IMR-90 (cell line): ENCODE results near the gene HYAL2. TPM values are rescaled to one million over a fixed set of nuclear protein-coding genes. Genes with fewer than 3 reads are reported as not detected.
A peak's percentile ranks its signal among the peaks of the same experiment; 100 is the strongest.

Experiments
- ATAC-seq: fragments of 200-7000 bp; cut with Tn5 transposase; 2 replicates; pipeline ENCODE4 v1.9.1; 2020; ENCODE audit warnings: low read depth, mild to moderate bottlenecking, moderate library complexity
- BruUV-seq: library from RNA; stranded (reverse); fragments of 400-500 nt; replicated peaks from 2 replicates; lab custom pipeline; 2021; lab: Mats Ljungman, UMichigan
- CTCF ChIA-PET: fragments of 300-600 bp; formaldehyde crosslinking; extraction: SDS; loops from one replicate; lab custom pipeline; 2021; ENCODE audit warnings: antibody characterized with exemption; lab: Yijun Ruan, JAX
- POLR2A ChIA-PET: fragments of 300-600 bp; sonication (Branson Sonifier 250); formaldehyde crosslinking; loops from one replicate; lab custom pipeline; 2022; ENCODE audit warnings: antibody characterized with exemption; ENCODE audit not compliant: unreplicated experiment; lab: Charles Lee
- DNase-seq: peaks from one replicate; pipeline ENCODE4 v3.0.0; 2013
- H2AFZ ChIP-seq: replicated peaks from 2 replicates; pipeline ENCODE3; 2013; ENCODE audit warnings: low read length, mild to moderate bottlenecking; ENCODE audit not compliant: poor library complexity
- H2AK5ac ChIP-seq: 2 replicates; pipeline ENCODE4 v1.6.1; 2013; ENCODE audit warnings: low read depth, low read length, inconsistent platforms
- H2AK9ac ChIP-seq: replicated peaks from 2 replicates; pipeline ENCODE3; 2013; ENCODE audit warnings: mild to moderate bottlenecking, low read depth, low read length, moderate library complexity; ENCODE audit not compliant: poor library complexity
- H2BK120ac ChIP-seq: 2 replicates; pipeline ENCODE4 v1.6.1; 2013; ENCODE audit warnings: low read depth, low read length, inconsistent platforms
- H2BK15ac ChIP-seq: 3 replicates; pipeline ENCODE4 v1.6.1; 2013; ENCODE audit warnings: low read depth, low read length, inconsistent platforms
- H2BK20ac ChIP-seq: 2 replicates; pipeline ENCODE4 v1.6.1; 2013; ENCODE audit warnings: low read depth, mild to moderate bottlenecking, inconsistent platforms, low read length, moderate library complexity
- H2BK5ac ChIP-seq: 2 replicates; pipeline ENCODE4 v1.6.1; 2013; ENCODE audit warnings: mild to moderate bottlenecking, low read depth, low read length, inconsistent platforms; ENCODE audit not compliant: poor library complexity, severe bottlenecking
- H3K14ac ChIP-seq: replicated peaks from 2 replicates; pipeline ENCODE4 v1.6.1; 2013; ENCODE audit warnings: low read depth, low read length, inconsistent platforms
- H3K18ac ChIP-seq: 2 replicates; pipeline ENCODE4 v1.6.1; 2013; ENCODE audit warnings: low read depth, low read length, control low read depth
- H3K23ac ChIP-seq: 2 replicates; pipeline ENCODE4 v1.6.1; 2013; ENCODE audit warnings: low read depth, low read length, inconsistent platforms
- H3K27ac ChIP-seq: 2 replicates; pipeline ENCODE4 v1.5.1; 2013; ENCODE audit warnings: mild to moderate bottlenecking, control low read depth, low read length; ENCODE audit not compliant: insufficient read depth
- H3K27me3 ChIP-seq: 2 replicates; pipeline ENCODE4 v1.6.1; 2013; ENCODE audit warnings: low read length; ENCODE audit not compliant: control insufficient read depth, insufficient read depth
- H3K36me3 ChIP-seq: 2 replicates; pipeline ENCODE4 v1.6.1; 2013; ENCODE audit warnings: low read length, mixed read lengths; ENCODE audit not compliant: control insufficient read depth, insufficient read depth
- H3K4ac ChIP-seq: 2 replicates; pipeline ENCODE4 v1.6.1; 2013; ENCODE audit warnings: low read depth, low read length, inconsistent platforms
- H3K4me1 ChIP-seq: 2 replicates; pipeline ENCODE4 v1.6.1; 2013; ENCODE audit warnings: low read length, mixed read lengths; ENCODE audit not compliant: control insufficient read depth, insufficient read depth
- H3K4me2 ChIP-seq: 2 replicates; pipeline ENCODE4 v1.6.1; 2013; ENCODE audit warnings: low read depth, mild to moderate bottlenecking, control low read depth, low read length, moderate library complexity
- H3K4me3 ChIP-seq: 2 replicates; pipeline ENCODE4 v1.5.1; 2013; ENCODE audit warnings: low read depth, mild to moderate bottlenecking, control low read depth, low read length, moderate library complexity; ENCODE audit not compliant: insufficient read depth
- H3K56ac ChIP-seq: 2 replicates; pipeline ENCODE4 v1.6.1; 2013; ENCODE audit warnings: low read length, inconsistent platforms; ENCODE audit not compliant: insufficient read depth; ENCODE audit errors: extremely low read depth
- H3K79me1 ChIP-seq, 2 experiments: 2 replicates each; pipeline ENCODE4 v1.6.1; 2013; ENCODE audit warnings: low read length in 2 of 2, inconsistent platforms in 1 of 2, low read depth in 1 of 2
- H3K9ac ChIP-seq: 2 replicates; pipeline ENCODE4 v1.6.1; 2013; ENCODE audit warnings: low read depth, low read length, control low read depth
- H3K9me1 ChIP-seq: 2 replicates; pipeline ENCODE4 v1.6.1; 2013; ENCODE audit warnings: low read length, inconsistent platforms; ENCODE audit not compliant: insufficient read depth
- H3K9me3 ChIP-seq: 2 replicates; pipeline ENCODE4 v1.6.1; 2013; ENCODE audit warnings: low read length; ENCODE audit not compliant: control insufficient read depth, insufficient read depth
- H4K20me1 ChIP-seq: 2 replicates; pipeline ENCODE4 v1.6.1; 2013; ENCODE audit warnings: low read length, inconsistent platforms; ENCODE audit not compliant: insufficient read depth
- H4K5ac ChIP-seq: 2 replicates; pipeline ENCODE4 v1.6.1; 2013; ENCODE audit warnings: mild to moderate bottlenecking, low read depth, low read length, control low read depth
- H4K8ac ChIP-seq, 2 experiments: 2 replicates each; pipeline ENCODE4 v1.6.1; 2013; ENCODE audit warnings: low read depth in 2 of 2, low read length in 2 of 2, control low read depth in 1 of 2, inconsistent platforms in 1 of 2
- H4K91ac ChIP-seq: 2 replicates; pipeline ENCODE4 v1.6.1; 2013; ENCODE audit warnings: low read depth, low read length, inconsistent platforms; ENCODE audit not compliant: insufficient read depth
- BHLHE40 ChIP-seq: fragments of 150-350 bp; IDR thresholded peaks from 2 replicates; pipeline ENCODE4 v1.6.1; 2016; ENCODE audit warnings: mild to moderate bottlenecking, low read depth, low read length
- CEBPB ChIP-seq: IDR thresholded peaks from 2 replicates; pipeline ENCODE4 v1.6.1; 2012; ENCODE audit warnings: low read depth, low read length, improper control_type of control experiment
- CHD1 ChIP-seq: IDR thresholded peaks from 2 replicates; pipeline ENCODE4 v1.6.1; 2012; ENCODE audit warnings: low read depth, low read length, improper control_type of control experiment
- FOS ChIP-seq: fragments of 150-350 bp; IDR thresholded peaks from 2 replicates; pipeline ENCODE4 v1.6.1; 2016; ENCODE audit warnings: low read depth, low read length
- MAFK ChIP-seq: IDR thresholded peaks from 2 replicates; pipeline ENCODE4 v1.6.1; 2012; ENCODE audit warnings: low read depth, low read length, improper control_type of control experiment
- MAZ ChIP-seq: IDR thresholded peaks from 2 replicates; pipeline ENCODE4 v1.6.1; 2012; ENCODE audit warnings: low read depth, mild to moderate bottlenecking, low read length, improper control_type of control experiment, moderate library complexity, borderline replicate concordance
- NFE2L2 ChIP-seq: fragments of 150-350 bp; IDR thresholded peaks from 2 replicates; pipeline ENCODE4 v1.6.1; 2016; ENCODE audit warnings: low read depth, mild to moderate bottlenecking, low read length
- POLR2A ChIP-seq: IDR thresholded peaks from 2 replicates; pipeline ENCODE4 v1.6.1; 2012; ENCODE audit warnings: mild to moderate bottlenecking, low read depth, low read length
- RAD21 ChIP-seq: IDR thresholded peaks from 2 replicates; pipeline ENCODE4 v1.6.1; 2012; ENCODE audit warnings: low read length, improper control_type of control experiment
- RCOR1 ChIP-seq: IDR thresholded peaks from 2 replicates; pipeline ENCODE4 v1.6.1; 2012; ENCODE audit warnings: mild to moderate bottlenecking, low read length, improper control_type of control experiment; ENCODE audit not compliant: insufficient replicate concordance
- WGBS, 2 experiments: methylation state at CpG; one replicate each; pipeline versions ENCODE4 v1.1.5 to v1.1.7; 2013; ENCODE audit warnings: missing lambda C conversion rate in 2 of 2; ENCODE audit not compliant: insufficient read length in 1 of 2; ENCODE audit errors: extremely low coverage in 2 of 2; 5-methylcytosine and 5-hydroxymethylcytosine counted together
- dilution Hi-C: fragments of 300-500 bp; cut with HindIII; formaldehyde crosslinking; loops from one replicate; pipeline ENCODE4 v1.14.3; 2018; ENCODE audit warnings: low sequenced_read_pairs; ENCODE audit not compliant: unreplicated experiment
- in situ Hi-C: fragments of 300-500 bp; cut with MboI; formaldehyde crosslinking; loops from 3 replicates; pipeline ENCODE4 v1.14.3; 2019; ENCODE audit warnings: low sequenced_read_pairs, inconsistent platforms, mixed read lengths
- intact Hi-C: fragments of 100-400 bp; cut with micrococcal nuclease; formaldehyde crosslinking; loops from 2 replicates; pipeline ENCODE4 v1.10.0; 2022
- polyA plus RNA-seq, 3 experiments: library from polyadenylated mRNA; depleted of rRNA; stranded (reverse); fragments of >200 nt; gene quantifications; 2 replicates each; pipeline ENCODE4 v1.2.3, GENCODE V29; 2012; ENCODE audit warnings: low replicate concordance in 1 of 3
- total RNA-seq: library from RNA; depleted of rRNA; stranded (reverse); fragments of >200 nt; gene quantifications from 2 replicates; pipeline ENCODE4 v1.2.3, GENCODE V29; 2012
- TF ChIP-seq, protein P1 (sequence below): conservative IDR thresholded peaks from 2 replicates; pipeline ENCODE4 v1.5.1; 2012; ENCODE audit warnings: mild to moderate bottlenecking, low read depth, low read length, improper control_type of control experiment
- TF ChIP-seq, protein P2 (sequence below): fragments of 150-350 bp; IDR thresholded peaks from 2 replicates; pipeline ENCODE4 v1.6.1; 2016; ENCODE audit warnings: low read depth, mild to moderate bottlenecking, low read length, moderate library complexity, borderline replicate concordance
- TF ChIP-seq, protein P3 (sequence below): fragments of 150-350 bp; IDR thresholded peaks from 2 replicates; pipeline ENCODE4 v1.6.1; 2017; ENCODE audit warnings: mild to moderate bottlenecking, antibody characterized with exemption, low read length, low read depth

HYAL2 gene
- total and polyA plus RNA-seq, 2 of the 4 experiments (the other 2 are of a cell fraction), result 56.8 to 104 TPM

DNA sequence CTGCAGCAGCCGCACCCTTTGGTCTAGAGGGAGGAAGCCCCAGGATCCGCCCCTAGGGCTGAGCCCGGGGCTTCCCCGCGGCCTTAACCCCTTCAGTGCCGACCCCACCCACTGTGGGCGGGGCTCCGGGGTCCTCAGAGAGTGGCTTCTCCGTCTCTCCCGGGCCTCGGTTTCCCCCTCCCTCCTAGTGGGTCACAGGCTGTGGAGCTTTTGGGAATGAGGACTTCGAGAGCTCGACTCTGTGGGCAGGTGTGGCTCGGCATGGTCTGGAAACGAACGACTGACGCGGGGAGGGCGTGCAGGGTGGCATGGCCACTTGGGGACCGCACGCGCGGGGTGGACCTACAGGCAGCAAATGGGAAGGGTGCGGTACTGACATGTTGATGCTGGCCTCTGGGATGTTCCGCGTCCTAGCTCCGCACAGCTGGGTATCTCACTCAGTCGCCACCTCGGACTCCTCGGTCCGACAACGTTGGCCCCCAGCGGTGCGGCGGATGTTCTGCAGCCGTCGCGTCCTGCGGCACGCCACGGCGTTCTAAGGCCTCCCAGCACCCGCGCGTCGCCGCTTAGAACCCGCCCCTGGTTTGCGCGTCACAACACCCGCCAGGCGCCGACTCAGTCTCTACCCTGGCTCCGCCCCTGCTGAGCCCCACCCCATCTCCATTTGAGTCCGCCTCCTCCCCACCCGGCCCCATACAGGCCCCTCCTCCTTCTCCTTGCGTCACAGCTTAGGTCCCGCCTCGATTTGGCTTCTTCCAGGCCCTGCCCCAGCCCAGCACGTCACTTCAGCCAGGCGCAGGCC, 23.5 kb downstream of the HYAL2 start, which contains the start of the genes HYAL3 and NAA80:
HYAL3 (minus strand) TSS at position 570 of the 802 bp plus-strand sequence. CDS start 3,803 bp downstream, outside the sequence.
NAA80 (minus strand) TSS at position 570 of the 802 bp plus-strand sequence. CDS start 1,942 bp downstream, outside the sequence.
- Histone ChIP-seq H2AK5ac (peak within 1 kb of the TSS; percentile 91), H3K4me3 (peak within 1 kb of the TSS; percentile 85), H3K9me1 (peaks cover 17% of the 10 kb centered on the region), H3K36me3 (no peaks in the 10 kb centered on the region), H3K27me3 (no peaks in the 10 kb centered on the region), H3K4me1 (peaks cover 13% of the 10 kb centered on the region), H2BK120ac (peak within 1 kb of the TSS; percentile 65; the same call in 1 of the 2 replicates), H4K8ac (peak within 1 kb of the TSS; percentile 80 to 88), H2BK5ac (peak within 1 kb of the TSS; percentile 74), H2BK15ac (peak within 1 kb of the TSS; percentile 18; the same call in 1 of the 3 replicates), H3K4me2 (peak within 1 kb of the TSS; percentile 92), H3K23ac (peak within 1 kb of the TSS; percentile 73), H3K56ac (peak within 1 kb of the TSS; percentile 41), H3K9ac (peak within 1 kb of the TSS; percentile 83), H3K14ac (peak within 1 kb of the TSS; percentile 56), H4K91ac (peak within 1 kb of the TSS; percentile 60), H2AK9ac (peak within 1 kb of the TSS; percentile 90), H3K18ac (peak within 1 kb of the TSS; percentile 50), H3K9me3 (no peaks in the 10 kb centered on the region), H4K20me1 (no peaks in the 10 kb centered on the region), H2BK20ac (peak within 1 kb of the TSS; percentile 15; the same call in 1 of the 2 replicates), H2AFZ (peak within 1 kb of the TSS; percentile 95), H3K27ac (peak within 1 kb of the TSS; percentile 82), H3K79me1 (peaks cover 13 to 28% of the 10 kb centered on the region in 2 experiments; a peak in 3 of 4 replicates), H3K4ac (peak within 1 kb of the TSS; percentile 86), H4K5ac (peak within 1 kb of the TSS; percentile 78)
- POLR2A ChIA-PET, result interaction anchor here (0.7 kb wide), 1 partner anchor 17 kb away, joined by 15 read pairs; no protein-coding TSS in a partner anchor
- DNase-seq (peak; percentile 99), ATAC-seq (peak; percentile 96)
- no TSS peak for BruUV-seq
- WGBS, 2 experiments, result 0% methylated on average over 38 of the region's 61 CpGs; no CpG with 5 or more reads in 1 of the 2 experiments
- intact Hi-C loops (no loop called here), in situ Hi-C loops (no loop called here), dilution Hi-C loops (no loop called here)
- CTCF ChIA-PET, result interaction anchor here (1.9 kb wide), 1 partner anchor 25 kb away, joined by 4 read pairs; no protein-coding TSS in a partner anchor
- TF ChIP-seq MAZ (peak; percentile 64; the same call in 1 of the 2 replicates), RAD21 (no peak), FOS (no peak), NFE2L2 (no peak), CHD1 (0 out of 2 replicates have a peak, but pooled peaks have one; percentile 11), RCOR1 (no peak), CEBPB (peak; percentile 71), MAFK (no peak), BHLHE40 (peak; percentile 52), POLR2A (peak; percentile 92)
- TF ChIP-seq, protein P1, sequence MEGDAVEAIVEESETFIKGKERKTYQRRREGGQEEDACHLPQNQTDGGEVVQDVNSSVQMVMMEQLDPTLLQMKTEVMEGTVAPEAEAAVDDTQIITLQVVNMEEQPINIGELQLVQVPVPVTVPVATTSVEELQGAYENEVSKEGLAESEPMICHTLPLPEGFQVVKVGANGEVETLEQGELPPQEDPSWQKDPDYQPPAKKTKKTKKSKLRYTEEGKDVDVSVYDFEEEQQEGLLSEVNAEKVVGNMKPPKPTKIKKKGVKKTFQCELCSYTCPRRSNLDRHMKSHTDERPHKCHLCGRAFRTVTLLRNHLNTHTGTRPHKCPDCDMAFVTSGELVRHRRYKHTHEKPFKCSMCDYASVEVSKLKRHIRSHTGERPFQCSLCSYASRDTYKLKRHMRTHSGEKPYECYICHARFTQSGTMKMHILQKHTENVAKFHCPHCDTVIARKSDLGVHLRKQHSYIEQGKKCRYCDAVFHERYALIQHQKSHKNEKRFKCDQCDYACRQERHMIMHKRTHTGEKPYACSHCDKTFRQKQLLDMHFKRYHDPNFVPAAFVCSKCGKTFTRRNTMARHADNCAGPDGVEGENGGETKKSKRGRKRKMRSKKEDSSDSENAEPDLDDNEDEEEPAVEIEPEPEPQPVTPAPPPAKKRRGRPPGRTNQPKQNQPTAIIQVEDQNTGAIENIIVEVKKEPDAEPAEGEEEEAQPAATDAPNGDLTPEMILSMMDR, result peak; percentile 31; the same call in 1 of the 2 replicates
- TF ChIP-seq, protein P2, sequence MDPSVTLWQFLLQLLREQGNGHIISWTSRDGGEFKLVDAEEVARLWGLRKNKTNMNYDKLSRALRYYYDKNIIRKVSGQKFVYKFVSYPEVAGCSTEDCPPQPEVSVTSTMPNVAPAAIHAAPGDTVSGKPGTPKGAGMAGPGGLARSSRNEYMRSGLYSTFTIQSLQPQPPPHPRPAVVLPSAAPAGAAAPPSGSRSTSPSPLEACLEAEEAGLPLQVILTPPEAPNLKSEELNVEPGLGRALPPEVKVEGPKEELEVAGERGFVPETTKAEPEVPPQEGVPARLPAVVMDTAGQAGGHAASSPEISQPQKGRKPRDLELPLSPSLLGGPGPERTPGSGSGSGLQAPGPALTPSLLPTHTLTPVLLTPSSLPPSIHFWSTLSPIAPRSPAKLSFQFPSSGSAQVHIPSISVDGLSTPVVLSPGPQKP, result no peak
- TF ChIP-seq, protein P3, sequence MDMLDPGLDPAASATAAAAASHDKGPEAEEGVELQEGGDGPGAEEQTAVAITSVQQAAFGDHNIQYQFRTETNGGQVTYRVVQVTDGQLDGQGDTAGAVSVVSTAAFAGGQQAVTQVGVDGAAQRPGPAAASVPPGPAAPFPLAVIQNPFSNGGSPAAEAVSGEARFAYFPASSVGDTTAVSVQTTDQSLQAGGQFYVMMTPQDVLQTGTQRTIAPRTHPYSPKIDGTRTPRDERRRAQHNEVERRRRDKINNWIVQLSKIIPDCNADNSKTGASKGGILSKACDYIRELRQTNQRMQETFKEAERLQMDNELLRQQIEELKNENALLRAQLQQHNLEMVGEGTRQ, result no peak
